Pancreas (tissue), 10 donors: Measurements from ENCODE around the gene SLC35F2. TPM values are rescaled to one million over a fixed set of nuclear protein-coding genes. Genes with fewer than 3 reads are reported as not detected.

Experiments used
- ATAC-seq, 4 donors: fragments of 200-7000 bp; cut with Tn5 transposase; one replicate each; pipeline versions ENCODE4 v1.8.0 to v1.9.1; 2020; ENCODE audit warnings: mild to moderate bottlenecking in 4 of 4, moderate library complexity in 4 of 4
- DNase-seq, 6 donors: peaks; one replicate each; pipeline ENCODE4 v3.0.0-alpha.2; 2020
- FAIRE-seq: peaks from 2 replicates; lab custom pipeline; 2012; peaks lifted over from hg19 to GRCh38; lab: Jason Lieb, UNC
- H3K27ac ChIP-seq, 4 donors: fragments of 200-600 bp; sonication (generic); 1 replicate in 3 of 4; 2 replicates in 1 of 4; pipeline versions ENCODE4 v1.5.0 to v1.8.0; 2020
- H3K27me3 ChIP-seq, 4 donors: fragments of 200-600 bp; one replicate each; pipeline ENCODE4 v1.8.0; 2021
- H3K36me3 ChIP-seq, 3 donors: fragments of 200-600 bp; sonication (generic) in 1 of 3; one replicate each; pipeline versions ENCODE4 v1.5.0 to v1.8.0; 2020 to 2021
- H3K4me1 ChIP-seq, 3 donors: fragments of 200-600 bp; one replicate each; pipeline ENCODE4 v1.8.0; 2021
- H3K4me3 ChIP-seq, 4 donors: fragments of 200-600 bp; sonication (generic) in 2 of 4; one replicate each; pipeline versions ENCODE4 v1.5.0 to v1.8.0; 2020 to 2021
- H3K9me3 ChIP-seq, 4 donors: fragments of 200-600 bp; one replicate each; pipeline ENCODE4 v1.8.0; 2021
- WGBS, 2 donors: extraction: QIAGEN DNeasy Blood & Tissue Kit; methylation state at CpG; one replicate each; pipeline ENCODE4 v1.1.7; 2013; 5-methylcytosine and 5-hydroxymethylcytosine counted together
- intact Hi-C, 3 donors: fragments of 100-400 bp; cut with DNase I; formaldehyde crosslinking; loops; one replicate each; pipeline versions ENCODE4 v1.11.1 to v1.14.2; 2022
- polyA plus RNA-seq, 2 donors: library from polyadenylated mRNA; stranded (reverse); fragments of 200-250 nt; gene quantifications; one replicate each; pipeline ENCODE4 v1.2.3, GENCODE V29; 2013
- total RNA-seq, 6 donors: library from RNA; stranded (reverse); fragmentation: NEBNext Ultra II Directional in 4 of 6; extraction: Animal tissue kit (Norgen Biotek cat#: 25700) in 4 of 6; gene quantifications; one replicate each; pipeline versions ENCODE4 v1.2.1 to v1.2.4, GENCODE V29; 2021 to 2023
- TF ChIP-seq, protein P1 (sequence below), 4 donors: fragments of 200-600 bp; sonication (generic) in 3 of 4; IDR thresholded peaks; one replicate each; pipeline versions ENCODE4 v1.5.0 to v1.8.0; 2021; ENCODE audit warnings: antibody characterized with exemption in 4 of 4
- donor health status: healthy with polysubstance abuse.
- donor health status: DM: no; HTN: no; CAD: no; lungs with moderate emphysema.
- donor health status: DM: no; HTN: no; CAD: no.
- donor health status: control.
- donor health status: control.
- donor health status: Bipolar disorder and iron deficiency.
- donor health status: DM: yes; HTN: yes; CAD: no.
- donor health status: DM: no; HTN: no; CAD: no.
- donor health status: DM: no; HTN: no; CAD: no.
- donor health status: DM: yes; HTN: yes; CAD: no.

The SLC35F2 gene
- total and polyA plus RNA-seq, 8 donors, result 2.8 to 6.7 (median 5.0) TPM

DNA sequence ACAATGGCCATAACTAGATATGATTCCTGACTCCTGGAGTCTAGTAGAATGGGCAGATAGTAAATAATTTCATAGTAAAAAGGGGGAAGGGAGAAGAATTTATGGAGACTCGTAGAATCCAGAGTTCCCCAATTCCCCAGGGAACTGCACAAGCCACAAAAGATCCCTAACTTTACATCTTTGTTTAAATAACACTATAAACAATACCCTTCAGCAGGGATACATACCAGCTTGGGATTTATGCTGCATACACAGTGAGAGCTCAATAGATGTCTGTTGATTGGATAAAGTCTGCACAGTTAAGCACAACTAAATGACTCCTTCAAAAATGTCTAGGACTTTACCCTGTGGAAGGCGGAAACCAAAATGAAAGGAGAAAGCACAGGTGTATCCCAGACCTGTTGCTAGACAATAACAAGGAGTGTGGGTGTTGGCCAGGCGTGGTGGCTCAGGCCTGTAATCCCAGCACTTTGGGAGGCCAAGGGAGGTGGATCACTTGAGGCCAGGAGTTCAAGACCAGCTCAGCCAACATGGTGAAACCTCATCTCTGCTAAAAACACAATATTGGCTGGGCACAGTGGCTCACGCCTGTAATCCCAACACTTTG lies 6.8 kb downstream of the SLC35F2 start:
- Histone ChIP-seq H3K27me3 (no peaks in the 10 kb centered on the region), H3K4me1 (no peaks in the 10 kb centered on the region), H3K9me3 (no peaks in the 10 kb centered on the region), H3K27ac (no peak overlapping the region), H3K4me3 (no peak overlapping the region), H3K36me3 (no peaks in the 10 kb centered on the region)
- FAIRE-seq, result no peak
- TF ChIP-seq, protein P1, sequence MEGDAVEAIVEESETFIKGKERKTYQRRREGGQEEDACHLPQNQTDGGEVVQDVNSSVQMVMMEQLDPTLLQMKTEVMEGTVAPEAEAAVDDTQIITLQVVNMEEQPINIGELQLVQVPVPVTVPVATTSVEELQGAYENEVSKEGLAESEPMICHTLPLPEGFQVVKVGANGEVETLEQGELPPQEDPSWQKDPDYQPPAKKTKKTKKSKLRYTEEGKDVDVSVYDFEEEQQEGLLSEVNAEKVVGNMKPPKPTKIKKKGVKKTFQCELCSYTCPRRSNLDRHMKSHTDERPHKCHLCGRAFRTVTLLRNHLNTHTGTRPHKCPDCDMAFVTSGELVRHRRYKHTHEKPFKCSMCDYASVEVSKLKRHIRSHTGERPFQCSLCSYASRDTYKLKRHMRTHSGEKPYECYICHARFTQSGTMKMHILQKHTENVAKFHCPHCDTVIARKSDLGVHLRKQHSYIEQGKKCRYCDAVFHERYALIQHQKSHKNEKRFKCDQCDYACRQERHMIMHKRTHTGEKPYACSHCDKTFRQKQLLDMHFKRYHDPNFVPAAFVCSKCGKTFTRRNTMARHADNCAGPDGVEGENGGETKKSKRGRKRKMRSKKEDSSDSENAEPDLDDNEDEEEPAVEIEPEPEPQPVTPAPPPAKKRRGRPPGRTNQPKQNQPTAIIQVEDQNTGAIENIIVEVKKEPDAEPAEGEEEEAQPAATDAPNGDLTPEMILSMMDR (IDR thresholded peaks at IDR 0.05), result no peak
- DNase-seq, result no peak
- WGBS, 2 donors, result 86 to 94% methylated on average over 4 of the region's 4 CpGs
- intact Hi-C loops, result no loop called here
- no peak for ATAC-seq

DNA sequence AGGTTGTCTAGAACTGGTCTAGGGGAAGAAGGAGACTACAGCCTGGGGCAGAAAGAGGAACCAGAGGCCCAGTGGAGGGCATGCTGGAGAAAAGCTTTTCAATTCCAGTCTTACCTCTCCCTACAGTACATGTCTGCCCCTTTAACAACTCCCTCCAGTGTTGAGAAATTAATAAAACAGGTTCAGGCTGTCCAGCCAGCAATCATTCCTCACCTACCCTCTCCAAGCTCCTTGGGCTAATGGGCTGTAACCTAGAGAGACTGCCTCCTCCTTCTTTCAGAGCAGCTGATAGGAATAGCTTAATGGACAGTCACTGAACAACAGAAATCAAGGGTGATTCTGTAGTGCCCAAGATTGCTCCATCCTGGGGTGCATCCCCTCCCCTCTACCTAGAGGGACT lies 8.8 kb downstream of the SLC35F2 start:
- H3K9me3 ChIP-seq, result no peaks in the 10 kb centered on the region

DNA sequence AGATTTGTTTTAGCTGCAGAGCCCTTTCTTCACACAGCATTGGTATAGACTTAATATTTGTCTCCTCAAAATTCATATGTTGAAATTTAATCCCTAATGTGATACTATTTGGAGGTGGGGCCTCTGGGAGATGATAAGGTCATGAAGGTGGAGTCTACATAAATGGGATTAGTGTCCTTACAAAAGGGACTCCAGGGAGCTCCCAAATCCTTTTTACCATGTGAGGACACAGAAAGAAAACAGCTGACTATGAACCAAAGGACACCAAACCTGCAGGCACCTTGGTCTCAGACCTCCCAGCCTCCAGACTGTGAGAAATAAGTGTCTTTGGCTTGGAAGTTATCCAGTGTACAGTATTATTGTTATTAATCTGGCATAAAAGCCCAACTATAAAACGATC lies 10.2 kb downstream of the SLC35F2 start:
- no peak for DNase-seq
- intact Hi-C loops, result no loop called here
- Histone ChIP-seq H3K27me3 (no peaks in the 10 kb centered on the region), H3K9me3 (no peaks in the 10 kb centered on the region), H3K4me1 (no peaks in the 10 kb centered on the region), H3K27ac (no peak overlapping the region), H3K4me3 (no peak overlapping the region), H3K36me3 (no peaks in the 10 kb centered on the region)
- no peak for ATAC-seq
- TF ChIP-seq, protein P1 (IDR thresholded peaks at IDR 0.05), result no peak
- FAIRE-seq, result no peak
- WGBS, 2 donors, result 38 to 53% methylated on average over 1 of the region's 1 CpG

More for the DNA sequence above, 8.8 kb downstream of the SLC35F2 start:
- TF ChIP-seq, protein P1 (IDR thresholded peaks at IDR 0.05), result no peak
- no peaks in the 10 kb centered on the region for H3K4me1 ChIP-seq
- ATAC-seq (peak in 1 of 4 donors; percentile 25), DNase-seq (no peak), FAIRE-seq (no peak)
- intact Hi-C loops, result no loop called here
- no peaks in the 10 kb centered on the region for H3K36me3 ChIP-seq
- no peaks in the 10 kb centered on the region for H3K27me3 ChIP-seq
- no peak overlapping the region for H3K27ac ChIP-seq
- H3K4me3 ChIP-seq, result no peak overlapping the region

DNA sequence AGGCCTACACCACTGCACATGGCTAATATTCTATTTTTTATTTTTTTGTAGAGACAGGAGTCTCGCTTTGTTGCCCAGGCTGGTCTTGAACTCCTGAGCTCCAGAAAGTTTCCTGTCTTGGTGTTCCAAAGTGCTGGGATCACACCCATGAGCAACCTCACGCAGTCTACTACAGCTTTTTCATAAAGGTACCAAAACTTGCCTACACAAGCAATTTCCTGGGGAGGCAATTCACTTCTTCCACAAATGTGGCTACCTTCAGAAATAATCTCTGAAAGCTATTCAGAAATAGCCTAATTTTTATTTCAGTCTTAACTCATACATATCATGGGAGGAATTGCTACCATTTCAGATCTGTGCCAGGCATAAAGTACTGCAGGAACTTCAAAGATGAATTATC lies 11.4 kb downstream of the SLC35F2 start:
- Histone ChIP-seq H3K27ac (no peak overlapping the region), H3K27me3 (no peaks in the 10 kb centered on the region), H3K36me3 (no peaks in the 10 kb centered on the region), H3K4me3 (no peak overlapping the region), H3K9me3 (no peaks in the 10 kb centered on the region), H3K4me1 (no peaks in the 10 kb centered on the region)
- 98 to 100% methylated on average over 2 of the region's 2 CpGs for WGBS, 2 donors
- TF ChIP-seq, protein P1 (IDR thresholded peaks at IDR 0.05), result no peak
- ATAC-seq (no peak), FAIRE-seq (no peak), DNase-seq (no peak)
- intact Hi-C loops, result no loop called here

DNA sequence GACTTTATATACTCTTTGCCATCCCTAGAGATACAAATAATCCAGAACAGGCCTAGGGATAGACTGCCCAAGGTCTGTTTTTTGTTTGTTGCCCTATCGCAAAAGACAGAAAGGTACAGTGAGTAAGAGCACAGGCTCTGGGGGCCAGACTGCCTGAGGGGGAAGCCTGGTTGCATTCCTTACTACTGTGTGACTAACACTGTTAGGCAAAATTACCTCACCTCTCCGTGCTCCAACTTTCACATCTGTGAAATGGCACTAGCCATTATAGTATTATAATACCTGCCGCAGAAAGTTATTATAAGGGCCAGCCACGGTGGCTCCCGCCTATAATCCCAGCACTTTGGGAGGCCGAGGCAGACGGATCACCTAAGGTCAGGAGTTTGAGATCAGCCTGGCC lies 14.5 kb downstream of the SLC35F2 start:
- no peaks in the 10 kb centered on the region for H3K36me3 ChIP-seq
- no peak overlapping the region for H3K4me3 ChIP-seq
- DNase-seq, result no peak
- 96 to 98% methylated on average over 7 of the region's 7 CpGs for WGBS, 2 donors
- no peak for ATAC-seq
- intact Hi-C loops, result no loop called here
- H3K27ac ChIP-seq, result no peak overlapping the region
- H3K27me3 ChIP-seq, result no peaks in the 10 kb centered on the region
- no peak for FAIRE-seq
- H3K4me1 ChIP-seq, result no peaks in the 10 kb centered on the region
- TF ChIP-seq, protein P1 (IDR thresholded peaks at IDR 0.05), result no peak
- no peaks in the 10 kb centered on the region for H3K9me3 ChIP-seq
